Activated T-cell treated with anti-CD3 and anti-CD28 coated beads, Interleukin-2, amount 50 U/mL, for 4 hours (primary cell): ENCODE measurements around the gene ACOT7. TPM values are rescaled to one million over a fixed set of nuclear protein-coding genes. Genes with fewer than 3 reads are reported as not detected.

Experiments
- ATAC-seq, 2 donors: fragments of 200-7000 bp; cut with Tn5 transposase; one replicate each; pipeline ENCODE4 v1.10.0; 2021
- DNase-seq: peaks from one replicate; pipeline ENCODE4 v3.0.0-alpha.2; 2020
- H3K27me3 Mint-ChIP-seq: one replicate; pipeline ENCODE4 v1.8.0; 2021; ENCODE audit warnings: low read depth, mixed read lengths
- H3K36me3 Mint-ChIP-seq: one replicate; pipeline ENCODE4 v1.8.0; 2022; ENCODE audit warnings: mixed read lengths; ENCODE audit not compliant: insufficient read depth
- H3K4me1 Mint-ChIP-seq: one replicate; pipeline ENCODE4 v1.8.0; 2021; ENCODE audit warnings: low read depth, mixed read lengths
- H3K4me3 Mint-ChIP-seq: one replicate; pipeline ENCODE4 v1.8.0; 2021; ENCODE audit warnings: mild to moderate bottlenecking, moderate library complexity, mixed read lengths
- H3K9me3 Mint-ChIP-seq: one replicate; pipeline ENCODE4 v1.8.0; 2021; ENCODE audit warnings: mixed read lengths
- total RNA-seq, 3 donors: library from RNA; stranded (reverse); gene quantifications; one replicate each; pipeline ENCODE4 v1.2.1, GENCODE V29; 2021

Gene ACOT7
- total RNA-seq, 3 donors from 2014 or later, result 92.8 to 112 (median 101) TPM

- Mint-ChIP-seq H3K27me3 (no peaks in the 10 kb centered on the region), H3K4me1 (no peaks in the 10 kb centered on the region), H3K36me3 (peaks cover 5% of the 10 kb centered on the region), H3K4me3 (no peak overlapping the region), H3K9me3 (no peaks in the 10 kb centered on the region)
- DNase-seq (no peak), ATAC-seq (no peak)
These were observed 56.6 kb downstream of the ACOT7 start for GRCh38 chr1:6336776-6337622.

- DNase-seq (no peak), ATAC-seq (no peak)
- peaks cover 5% of the 10 kb centered on the region for H3K36me3 Mint-ChIP-seq
- no peaks in the 10 kb centered on the region for H3K4me1 Mint-ChIP-seq
- no peak overlapping the region for H3K4me3 Mint-ChIP-seq
- H3K27me3 Mint-ChIP-seq, result no peaks in the 10 kb centered on the region
- H3K9me3 Mint-ChIP-seq, result no peaks in the 10 kb centered on the region
These were observed 59.1 kb downstream of the ACOT7 start for GRCh38 chr1:6334261-6334993.

DNA sequence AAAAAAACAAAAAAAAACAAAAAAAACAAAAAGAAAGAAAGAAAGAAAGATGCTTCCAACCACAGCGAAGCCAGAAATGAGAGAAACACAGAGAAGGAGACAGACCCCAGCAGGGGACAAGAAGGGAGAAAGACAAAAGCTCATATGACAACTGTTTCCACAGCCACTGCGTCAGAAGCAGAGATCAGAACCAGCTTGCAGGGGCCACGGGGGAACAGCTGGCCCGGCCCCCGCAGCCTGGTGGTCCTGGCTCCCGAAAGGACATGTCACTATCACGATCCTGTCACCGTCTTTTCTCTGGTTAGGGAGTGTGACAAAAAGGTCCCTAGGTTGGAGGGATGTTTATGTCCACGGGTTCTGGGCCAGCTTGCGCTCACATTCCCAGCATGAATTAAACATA is 60.7 kb downstream of the ACOT7 start:
- H3K9me3 Mint-ChIP-seq, result no peaks in the 10 kb centered on the region
- DNase-seq (no peak), ATAC-seq (no peak)
- H3K27me3 Mint-ChIP-seq, result no peaks in the 10 kb centered on the region
- peaks cover 4% of the 10 kb centered on the region for H3K36me3 Mint-ChIP-seq
- no peak overlapping the region for H3K4me3 Mint-ChIP-seq
- no peaks in the 10 kb centered on the region for H3K4me1 Mint-ChIP-seq

GRCh38 chr1:6331543-6332273 is 61.9 kb downstream of the ACOT7 start:
- DNase-seq (no peak), ATAC-seq (no peak)
- Mint-ChIP-seq H3K27me3 (no peaks in the 10 kb centered on the region), H3K9me3 (no peaks in the 10 kb centered on the region), H3K4me3 (no peak overlapping the region), H3K4me1 (no peaks in the 10 kb centered on the region), H3K36me3 (peaks cover 4% of the 10 kb centered on the region)

GRCh38 chr1:6330410-6330911 is 63.1 kb downstream of the ACOT7 start:
- no peaks in the 10 kb centered on the region for H3K4me1 Mint-ChIP-seq
- no peak overlapping the region for H3K4me3 Mint-ChIP-seq
- H3K36me3 Mint-ChIP-seq, result peaks cover 9% of the 10 kb centered on the region
- ATAC-seq (no peak), DNase-seq (no peak)
- H3K27me3 Mint-ChIP-seq, result no peaks in the 10 kb centered on the region
- H3K9me3 Mint-ChIP-seq, result no peaks in the 10 kb centered on the region

DNA sequence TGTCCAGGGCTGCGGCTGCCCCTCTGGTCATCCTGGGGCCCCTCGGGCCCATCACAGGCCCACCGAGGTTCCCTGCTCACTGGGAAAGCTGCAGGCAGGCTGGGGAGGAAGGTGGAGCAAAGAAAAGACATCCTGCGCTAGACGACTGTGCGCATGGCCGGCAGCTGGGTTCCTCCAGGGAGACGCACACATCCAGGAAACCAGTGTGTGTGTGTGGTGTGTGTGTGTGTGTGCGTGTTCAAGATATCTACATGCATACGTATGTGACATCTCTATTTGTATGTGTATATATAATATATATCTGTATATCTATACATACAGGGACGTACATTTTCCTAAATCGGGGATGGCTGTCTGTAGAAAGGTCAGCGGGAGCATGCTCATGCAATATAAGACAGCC is 63.7 kb downstream of the ACOT7 start:
- Mint-ChIP-seq H3K36me3 (peaks cover 11% of the 10 kb centered on the region), H3K4me3 (no peak overlapping the region), H3K27me3 (no peaks in the 10 kb centered on the region), H3K4me1 (no peaks in the 10 kb centered on the region), H3K9me3 (no peaks in the 10 kb centered on the region)
- DNase-seq, result no peak
- ATAC-seq, result no peak

GRCh38 chr1:6329396-6329795 is 64.2 kb downstream of the ACOT7 start:
- no peak overlapping the region for H3K4me3 Mint-ChIP-seq
- H3K4me1 Mint-ChIP-seq, result no peaks in the 10 kb centered on the region
- H3K27me3 Mint-ChIP-seq, result no peaks in the 10 kb centered on the region
- H3K36me3 Mint-ChIP-seq, result peaks cover 11% of the 10 kb centered on the region
- H3K9me3 Mint-ChIP-seq, result no peaks in the 10 kb centered on the region
- ATAC-seq (no peak), DNase-seq (no peak)

DNA sequence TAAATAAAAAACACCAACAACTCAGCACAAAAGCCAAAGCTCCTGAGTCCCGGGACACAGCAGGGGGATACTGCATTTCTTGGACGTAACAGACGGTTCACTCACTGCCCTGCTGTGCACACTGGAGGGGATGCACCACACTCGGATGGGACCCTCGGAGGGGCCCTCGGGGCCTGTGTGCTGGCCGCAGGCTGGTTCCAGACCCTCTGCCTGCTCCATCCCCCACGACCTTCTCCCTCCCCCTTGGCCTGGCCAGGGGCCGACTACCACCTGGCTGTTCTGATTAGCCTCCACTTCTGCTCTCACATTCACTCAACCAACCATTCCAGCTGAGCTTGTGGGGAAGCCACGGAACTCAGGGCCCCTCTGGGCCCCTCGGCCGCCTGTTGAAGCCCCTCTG is 64.9 kb downstream of the ACOT7 start:
- peaks cover 11% of the 10 kb centered on the region for H3K36me3 Mint-ChIP-seq
- no peaks in the 10 kb centered on the region for H3K27me3 Mint-ChIP-seq
- H3K9me3 Mint-ChIP-seq, result no peaks in the 10 kb centered on the region
- H3K4me3 Mint-ChIP-seq, result no peak overlapping the region
- no peaks in the 10 kb centered on the region for H3K4me1 Mint-ChIP-seq
- ATAC-seq, result no peak
- DNase-seq, result no peak

DNA sequence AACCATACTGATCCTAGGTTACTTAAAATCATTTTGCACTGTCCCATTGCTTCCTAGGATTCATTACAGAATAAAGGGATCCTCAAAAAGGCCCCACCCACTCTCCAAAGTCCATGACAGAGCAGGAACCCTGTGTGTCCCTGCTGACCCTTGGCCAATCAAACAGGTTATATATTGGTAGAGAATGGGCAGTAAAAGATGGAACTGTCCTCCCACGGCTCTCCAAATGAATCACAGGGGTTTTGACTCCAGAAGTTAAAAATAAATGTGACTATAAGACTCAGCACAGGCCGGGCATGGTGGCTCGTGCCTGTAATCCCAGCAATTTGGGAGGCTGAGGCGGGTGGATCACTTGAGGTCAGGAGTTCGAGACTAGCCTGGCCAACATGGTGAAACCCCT is 65.5 kb downstream of the ACOT7 start:
- Mint-ChIP-seq H3K9me3 (no peaks in the 10 kb centered on the region), H3K27me3 (no peaks in the 10 kb centered on the region), H3K36me3 (peaks cover 9% of the 10 kb centered on the region), H3K4me3 (no peak overlapping the region), H3K4me1 (no peaks in the 10 kb centered on the region)
- no peak for DNase-seq
- ATAC-seq, result no peak

- Mint-ChIP-seq H3K36me3 (peaks cover 16% of the 10 kb centered on the region), H3K4me3 (no peak overlapping the region), H3K27me3 (no peaks in the 10 kb centered on the region), H3K9me3 (no peaks in the 10 kb centered on the region), H3K4me1 (no peaks in the 10 kb centered on the region)
- ATAC-seq, result no peak
- DNase-seq, result no peak
These were observed 68.1 kb downstream of the ACOT7 start for GRCh38 chr1:6325482-6325881.

DNA sequence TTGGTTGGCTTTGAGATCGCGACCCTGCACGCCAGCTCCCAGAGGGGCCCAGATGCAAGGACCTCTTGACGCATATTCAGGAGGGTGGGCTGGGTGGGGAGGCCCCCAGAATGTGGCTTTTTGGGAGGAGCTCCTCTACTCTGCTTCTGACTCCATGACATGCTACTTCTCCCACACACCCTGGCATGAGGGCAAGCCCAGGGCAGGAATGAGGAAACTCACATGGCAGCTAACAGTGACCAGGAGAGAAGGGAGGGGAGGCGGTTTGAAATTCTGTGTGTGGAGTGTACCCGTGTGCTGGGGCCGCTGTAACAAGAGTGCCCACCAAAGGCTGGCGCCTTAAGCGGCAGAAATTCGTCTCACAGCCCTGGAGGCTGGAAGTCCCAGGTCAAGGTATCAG is 71.4 kb downstream of the ACOT7 start:
- DNase-seq (no peak), ATAC-seq (no peak)
- Mint-ChIP-seq H3K27me3 (no peaks in the 10 kb centered on the region), H3K4me1 (no peaks in the 10 kb centered on the region), H3K9me3 (no peaks in the 10 kb centered on the region), H3K4me3 (no peak overlapping the region), H3K36me3 (peaks cover 17% of the 10 kb centered on the region)

- H3K9me3 Mint-ChIP-seq, result no peaks in the 10 kb centered on the region
- no peaks in the 10 kb centered on the region for H3K27me3 Mint-ChIP-seq
- ATAC-seq, result no peak
- peaks cover 18% of the 10 kb centered on the region for H3K36me3 Mint-ChIP-seq
- H3K4me1 Mint-ChIP-seq, result no peaks in the 10 kb centered on the region
- no peak for DNase-seq
- no peak overlapping the region for H3K4me3 Mint-ChIP-seq
These were observed 72.4 kb downstream of the ACOT7 start for GRCh38 chr1:6321205-6321604.

DNA sequence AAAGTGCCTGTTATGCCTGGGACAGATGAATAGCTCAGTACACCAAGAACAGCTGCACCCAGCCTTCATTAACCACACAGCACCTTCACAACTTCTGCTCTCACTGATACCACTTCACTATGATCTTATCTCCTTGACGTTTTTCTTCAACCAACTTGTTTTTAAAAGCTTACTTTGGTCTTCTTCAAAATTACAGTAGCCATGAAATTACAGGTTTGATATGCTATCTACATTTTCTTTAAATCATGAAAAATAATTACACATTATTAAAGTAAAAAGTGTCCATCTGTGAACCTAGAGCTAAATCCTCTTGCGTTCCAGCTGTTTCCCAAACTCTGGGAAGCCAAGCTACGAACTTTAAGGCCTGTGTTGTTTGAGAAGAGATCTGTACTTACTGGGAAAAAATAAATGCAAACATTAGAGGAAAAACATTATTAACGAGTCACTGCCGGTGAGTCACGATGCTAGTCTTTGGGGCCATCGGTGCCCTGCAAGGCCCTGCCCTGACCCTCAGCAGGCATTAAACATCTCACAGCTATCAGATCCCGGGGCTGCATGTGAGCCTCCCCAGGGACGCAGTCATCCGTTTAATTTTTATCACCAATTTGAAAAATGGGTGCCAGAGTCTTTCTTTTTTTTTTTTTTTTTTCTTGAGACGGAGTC is 76.3 kb downstream of the ACOT7 start:
- Mint-ChIP-seq H3K4me1 (no peaks in the 10 kb centered on the region), H3K9me3 (no peaks in the 10 kb centered on the region), H3K4me3 (no peak overlapping the region), H3K36me3 (peaks cover 16% of the 10 kb centered on the region), H3K27me3 (no peaks in the 10 kb centered on the region)
- ATAC-seq (no peak), DNase-seq (no peak)
